PC-9 (cell line): Measurements from ENCODE around the gene DOCK7. TPM values are rescaled to one million over a fixed set of nuclear protein-coding genes. Genes with fewer than 3 reads are reported as not detected.

Source experiments
- BruUV-seq: library from RNA; stranded (reverse); fragments of 400-500 nt; replicated peaks from 2 replicates; lab custom pipeline; 2021; lab: Mats Ljungman, UMichigan
- CTCF ChIA-PET: fragments of 300-600 bp; sonication (Branson Sonifier 250); formaldehyde crosslinking; loops from one replicate; lab custom pipeline; 2022; ENCODE audit warnings: antibody characterized with exemption; lab: Charles Lee
- POLR2A ChIA-PET: fragments of 300-600 bp; sonication (Branson Sonifier 250); formaldehyde crosslinking; loops from one replicate; lab custom pipeline; 2022; ENCODE audit warnings: antibody characterized with exemption; ENCODE audit not compliant: unreplicated experiment; lab: Charles Lee
- DNase-seq, 2 experiments: peaks; one replicate each; pipeline versions ENCODE4 v3.0.0 to v3.0.0-alpha.2; 2015 to 2022; ENCODE audit warnings: mixed read lengths in 1 of 2
- H2AFZ ChIP-seq: fragments of 200-600 bp; sonication (generic); 2 replicates; pipeline ENCODE4 v1.8.1; 2017; ENCODE audit warnings: antibody characterized with exemption
- H3F3A ChIP-seq: fragments of 200-600 bp; sonication (generic); 2 replicates; pipeline ENCODE4 v1.8.1; 2017; ENCODE audit warnings: antibody characterized with exemption, mild to moderate bottlenecking, low read depth; ENCODE audit not compliant: insufficient read depth
- H3K27ac ChIP-seq: fragments of 200-600 bp; sonication (generic); 2 replicates; pipeline ENCODE4 v1.6.1; 2016; ENCODE audit warnings: mixed run types
- H3K27me3 ChIP-seq: fragments of 200-600 bp; sonication (generic); 2 replicates; pipeline ENCODE4 v1.6.1; 2016; ENCODE audit warnings: low read depth, mixed run types; ENCODE audit not compliant: insufficient read depth
- H3K36me3 ChIP-seq: fragments of 200-600 bp; sonication (generic); 2 replicates; pipeline ENCODE4 v1.6.1; 2016; ENCODE audit warnings: low read depth, mixed run types
- H3K4me1 ChIP-seq: fragments of 200-600 bp; sonication (generic); replicated peaks from 2 replicates; pipeline ENCODE4 v1.6.1; 2016; ENCODE audit warnings: mixed run types; ENCODE audit not compliant: insufficient read depth
- H3K4me2 ChIP-seq: fragments of 200-600 bp; sonication (generic); 2 replicates; pipeline ENCODE4 v1.6.1; 2017; ENCODE audit warnings: mixed run types
- H3K4me3 ChIP-seq: fragments of 200-600 bp; sonication (generic); 2 replicates; pipeline ENCODE4 v1.6.1; 2016; ENCODE audit warnings: mixed run types
- H3K79me2 ChIP-seq: fragments of 200-600 bp; sonication (generic); 2 replicates; pipeline ENCODE4 v1.6.1; 2017; ENCODE audit warnings: low read depth, mixed run types
- H3K9me2 ChIP-seq: fragments of 200-600 bp; sonication (generic); 2 replicates; pipeline ENCODE4 v1.8.1; 2017; ENCODE audit warnings: mild to moderate bottlenecking; ENCODE audit not compliant: insufficient read depth
- H3K9me3 ChIP-seq: fragments of 200-600 bp; sonication (generic); 2 replicates; pipeline ENCODE4 v1.8.1; 2016; ENCODE audit warnings: low read depth; ENCODE audit not compliant: insufficient read depth
- H4K20me1 ChIP-seq: fragments of 200-600 bp; sonication (generic); 2 replicates; pipeline ENCODE4 v1.8.1; 2017; ENCODE audit not compliant: insufficient read depth
- EZH2 ChIP-seq: fragments of 200-600 bp; sonication (generic); IDR thresholded peaks from 2 replicates; pipeline ENCODE4 v1.8.0; 2017; ENCODE audit warnings: antibody characterized with exemption, low read depth
- intact Hi-C: fragments of 100-400 bp; cut with micrococcal nuclease; formaldehyde crosslinking; loops from one replicate; pipeline ENCODE4 v1.10.0; 2022; ENCODE audit not compliant: unreplicated experiment
- total RNA-seq: library from RNA; stranded (reverse); gene quantifications from 2 replicates; pipeline ENCODE4 v1.2.3, GENCODE V29; 2021
- TF ChIP-seq, protein P1 (sequence below): fragments of 200-600 bp; sonication (generic); conservative IDR thresholded peaks from 2 replicates; pipeline ENCODE4 v1.6.1; 2017; ENCODE audit warnings: mixed run types, antibody characterized with exemption, mild to moderate bottlenecking, moderate library complexity

DOCK7 gene
- total RNA-seq, 1 experiment from 2014 or later: 34.0 TPM

DNA sequence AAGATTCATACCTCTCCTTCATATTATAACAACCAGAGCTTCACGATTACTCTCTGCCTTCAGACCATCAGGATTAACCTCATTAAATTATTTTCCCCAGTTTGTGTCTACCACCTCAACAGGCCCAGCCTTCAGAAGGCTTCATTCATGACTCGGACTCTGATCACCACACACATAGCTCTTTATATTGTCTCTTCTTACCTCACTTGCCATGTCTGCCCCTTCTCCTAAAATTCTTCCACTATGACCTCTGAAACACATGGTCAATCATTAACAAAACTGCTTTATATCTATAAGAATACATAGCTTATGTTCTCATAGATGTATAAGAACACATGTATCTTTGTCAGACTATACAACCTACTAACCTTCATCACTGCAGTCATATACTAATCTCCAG lies 171.6 kb downstream of the DOCK7 start:
- no peaks in the 10 kb centered on the region for H3F3A ChIP-seq
- peaks cover 5% of the 10 kb centered on the region; the same call in 1 of the 2 replicates for H3K36me3 ChIP-seq
- H3K27me3 ChIP-seq: no peaks in the 10 kb centered on the region
- BruUV-seq: no TSS peak
- ChIA-PET POLR2A (interaction anchor here (0.5 kb wide), 1 partner anchor 304 kb away, joined by 10 read pairs; no protein-coding TSS in a partner anchor), CTCF (no interaction called here)
- DNase-seq: no peak
- H3K9me2 ChIP-seq: no peaks in the 10 kb centered on the region
- no peak overlapping the region for H3K4me2 ChIP-seq
- peaks cover 5% of the 10 kb centered on the region; the same call in 1 of the 2 replicates for H3K9me3 ChIP-seq
- H3K27ac ChIP-seq: no peak overlapping the region
- H4K20me1 ChIP-seq: 0 out of 2 replicates have a peak, but pooled peaks cover 3% of the 10 kb centered on the region
- no peaks in the 10 kb centered on the region for H3K79me2 ChIP-seq
- intact Hi-C loops: no loop called here
- H3K4me3 ChIP-seq: no peak overlapping the region
- TF ChIP-seq, protein P1, sequence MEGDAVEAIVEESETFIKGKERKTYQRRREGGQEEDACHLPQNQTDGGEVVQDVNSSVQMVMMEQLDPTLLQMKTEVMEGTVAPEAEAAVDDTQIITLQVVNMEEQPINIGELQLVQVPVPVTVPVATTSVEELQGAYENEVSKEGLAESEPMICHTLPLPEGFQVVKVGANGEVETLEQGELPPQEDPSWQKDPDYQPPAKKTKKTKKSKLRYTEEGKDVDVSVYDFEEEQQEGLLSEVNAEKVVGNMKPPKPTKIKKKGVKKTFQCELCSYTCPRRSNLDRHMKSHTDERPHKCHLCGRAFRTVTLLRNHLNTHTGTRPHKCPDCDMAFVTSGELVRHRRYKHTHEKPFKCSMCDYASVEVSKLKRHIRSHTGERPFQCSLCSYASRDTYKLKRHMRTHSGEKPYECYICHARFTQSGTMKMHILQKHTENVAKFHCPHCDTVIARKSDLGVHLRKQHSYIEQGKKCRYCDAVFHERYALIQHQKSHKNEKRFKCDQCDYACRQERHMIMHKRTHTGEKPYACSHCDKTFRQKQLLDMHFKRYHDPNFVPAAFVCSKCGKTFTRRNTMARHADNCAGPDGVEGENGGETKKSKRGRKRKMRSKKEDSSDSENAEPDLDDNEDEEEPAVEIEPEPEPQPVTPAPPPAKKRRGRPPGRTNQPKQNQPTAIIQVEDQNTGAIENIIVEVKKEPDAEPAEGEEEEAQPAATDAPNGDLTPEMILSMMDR: no peak
- TF ChIP-seq EZH2: no peak
- no peaks in the 10 kb centered on the region for H3K4me1 ChIP-seq
- H2AFZ ChIP-seq: no peak overlapping the region

DNA sequence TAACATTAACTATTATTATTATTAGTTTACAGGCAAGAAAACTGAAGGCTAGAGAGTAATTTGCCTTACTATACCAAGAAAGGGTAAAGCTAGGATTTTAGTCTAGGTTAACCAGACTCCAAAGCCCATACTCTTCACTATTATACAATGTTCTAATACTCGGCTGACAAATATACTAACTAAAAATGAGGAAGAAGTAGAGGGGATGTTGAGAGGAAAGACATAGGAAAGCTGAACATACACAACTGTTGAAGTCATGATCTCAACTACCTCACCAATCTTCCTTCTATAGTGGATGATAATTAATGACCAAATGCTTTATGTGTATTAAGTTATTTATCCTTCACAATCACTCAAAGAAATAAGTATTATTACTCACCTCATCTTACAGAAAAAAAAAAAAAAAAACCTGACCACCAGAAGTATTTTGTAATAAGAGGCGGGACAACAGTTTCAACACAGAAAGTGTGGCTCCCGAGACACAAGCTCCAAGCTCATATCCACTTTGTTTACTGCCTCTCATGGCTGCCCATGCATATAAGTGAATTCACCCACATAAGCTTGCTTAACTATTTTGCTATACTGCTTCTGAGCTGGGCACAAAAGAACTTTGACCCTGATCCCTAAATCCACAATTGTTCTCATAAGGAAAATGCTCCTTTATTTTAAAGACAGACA lies 173.3 kb downstream of the DOCK7 start:
- H3K4me2 ChIP-seq: no peak overlapping the region

DNA sequence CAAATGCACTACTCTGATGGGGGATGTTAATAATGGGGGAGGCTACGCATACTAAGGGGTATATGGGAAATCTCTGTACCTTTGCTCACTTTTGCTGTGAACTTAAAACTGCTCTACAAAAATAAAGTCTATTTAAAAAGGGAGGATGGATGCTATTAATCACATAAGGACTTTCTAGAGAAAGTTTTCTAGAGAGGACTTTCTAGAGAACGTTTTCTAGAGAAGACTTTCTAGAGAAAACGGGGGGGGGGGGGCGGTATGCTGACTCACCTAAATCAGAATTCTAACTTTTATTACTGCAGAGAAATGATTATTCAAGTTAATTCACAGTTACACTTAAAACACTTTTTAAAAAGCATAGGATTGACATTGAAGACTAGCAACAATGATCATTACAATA lies 175.2 kb downstream of the DOCK7 start:
- CTCF ChIA-PET: no interaction called here
- TF ChIP-seq, protein P1: no peak
- no peak for TF ChIP-seq EZH2
- DNase-seq: no peak
- no peak overlapping the region for H3K4me3 ChIP-seq
- H3K27me3 ChIP-seq: no peaks in the 10 kb centered on the region
- H3F3A ChIP-seq: no peaks in the 10 kb centered on the region
- intact Hi-C loops: no loop called here
- no peaks in the 10 kb centered on the region for H3K36me3 ChIP-seq
- no peak overlapping the region for H3K27ac ChIP-seq
- H2AFZ ChIP-seq: no peak overlapping the region
- no peaks in the 10 kb centered on the region for H3K9me3 ChIP-seq
- POLR2A ChIA-PET: no interaction called here
- no TSS peak for BruUV-seq
- no peaks in the 10 kb centered on the region for H3K9me2 ChIP-seq
- H3K4me2 ChIP-seq: no peak overlapping the region
- 0 out of 2 replicates have a peak, but pooled peaks cover 3% of the 10 kb centered on the region for H4K20me1 ChIP-seq
- no peaks in the 10 kb centered on the region for H3K4me1 ChIP-seq
- H3K79me2 ChIP-seq: no peaks in the 10 kb centered on the region

More for the DNA sequence above, 173.3 kb downstream of the DOCK7 start:
- CTCF ChIA-PET: no interaction called here
- H3K9me2 ChIP-seq: no peaks in the 10 kb centered on the region
- H3K4me1 ChIP-seq: no peaks in the 10 kb centered on the region
- H3K27ac ChIP-seq: no peak overlapping the region
- peaks cover 5% of the 10 kb centered on the region; the same call in 1 of the 2 replicates for H3K9me3 ChIP-seq
- no peaks in the 10 kb centered on the region for H3F3A ChIP-seq
- H3K4me3 ChIP-seq: no peak overlapping the region
- H2AFZ ChIP-seq: no peak overlapping the region
- no TSS peak for BruUV-seq
- DNase-seq: no peak
- H3K27me3 ChIP-seq: no peaks in the 10 kb centered on the region
- H4K20me1 ChIP-seq: 0 out of 2 replicates have a peak, but pooled peaks cover 3% of the 10 kb centered on the region
- H3K79me2 ChIP-seq: no peaks in the 10 kb centered on the region
- intact Hi-C loops: no loop called here
- TF ChIP-seq, protein P1: no peak
- no peak for TF ChIP-seq EZH2
- POLR2A ChIA-PET: no interaction called here
- peaks cover 5% of the 10 kb centered on the region; the same call in 1 of the 2 replicates for H3K36me3 ChIP-seq
